ENCODE measurements around the gene XYLT1. TPM values are rescaled to one million over a fixed set of nuclear protein-coding genes. Genes with fewer than 3 reads are reported as not detected.

XYLT1 gene
- total RNA-seq, 1 experiment from 2014 or later = 14.5 TPM

DNA sequence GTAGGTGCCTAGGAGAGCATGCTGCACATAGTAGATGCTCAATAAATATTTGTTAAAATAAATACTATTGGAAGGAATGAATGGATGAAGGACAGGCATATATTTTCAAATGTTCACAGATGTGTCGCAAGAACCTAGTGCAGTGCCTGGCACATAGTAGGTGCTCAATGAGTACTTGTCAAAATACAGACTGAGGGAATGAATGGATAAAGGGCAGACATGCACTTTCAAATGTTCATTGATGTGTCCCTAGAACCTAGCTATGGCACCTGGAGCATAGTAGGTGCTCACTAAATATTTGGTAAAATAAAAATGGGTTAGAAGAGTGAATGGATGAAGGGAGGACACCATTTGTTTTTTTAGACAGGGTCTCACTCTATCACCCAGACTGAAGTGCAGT, 26.1 kb downstream of the XYLT1 start:
- no peak overlapping the region for H4K8ac ChIP-seq (replicated peaks; ENCODE audit: insufficient read length, low read depth, low read length)
- TF ChIP-seq, protein P1, sequence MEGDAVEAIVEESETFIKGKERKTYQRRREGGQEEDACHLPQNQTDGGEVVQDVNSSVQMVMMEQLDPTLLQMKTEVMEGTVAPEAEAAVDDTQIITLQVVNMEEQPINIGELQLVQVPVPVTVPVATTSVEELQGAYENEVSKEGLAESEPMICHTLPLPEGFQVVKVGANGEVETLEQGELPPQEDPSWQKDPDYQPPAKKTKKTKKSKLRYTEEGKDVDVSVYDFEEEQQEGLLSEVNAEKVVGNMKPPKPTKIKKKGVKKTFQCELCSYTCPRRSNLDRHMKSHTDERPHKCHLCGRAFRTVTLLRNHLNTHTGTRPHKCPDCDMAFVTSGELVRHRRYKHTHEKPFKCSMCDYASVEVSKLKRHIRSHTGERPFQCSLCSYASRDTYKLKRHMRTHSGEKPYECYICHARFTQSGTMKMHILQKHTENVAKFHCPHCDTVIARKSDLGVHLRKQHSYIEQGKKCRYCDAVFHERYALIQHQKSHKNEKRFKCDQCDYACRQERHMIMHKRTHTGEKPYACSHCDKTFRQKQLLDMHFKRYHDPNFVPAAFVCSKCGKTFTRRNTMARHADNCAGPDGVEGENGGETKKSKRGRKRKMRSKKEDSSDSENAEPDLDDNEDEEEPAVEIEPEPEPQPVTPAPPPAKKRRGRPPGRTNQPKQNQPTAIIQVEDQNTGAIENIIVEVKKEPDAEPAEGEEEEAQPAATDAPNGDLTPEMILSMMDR (conservative IDR thresholded peaks at IDR 0.05) = no peak
- Mint-ChIP-seq H3K9me3 (peaks cover 0 to 3% of the 10 kb centered on the region in 2 experiments; a peak in 2 of 5 replicates), H3K4me3 (no peak overlapping the region), H3K36me3 (ENCODE audit: insufficient read depth in 1 of 3, low read depth in 3 of 3) (peaks cover 3 to 17% (median 10%) of the 10 kb centered on the region in 3 experiments; a peak in 6 of 7 replicates), H3K27me3 (ENCODE audit: low read depth) (no peaks in the 10 kb centered on the region), H3K4me1 (peaks cover 20 to 22% of the 10 kb centered on the region in 2 experiments), H3K27ac (no peak overlapping the region; a peak in 1 of 7 replicates)
- no peak overlapping the region for H2BK12ac ChIP-seq (ENCODE audit: insufficient read length, low read depth, low read length)
- no peaks in the 10 kb centered on the region for H3K23me2 ChIP-seq (ENCODE audit: insufficient read length, low read depth, low read length, poor library complexity, severe bottlenecking)
- no peak overlapping the region for H3K56ac ChIP-seq (ENCODE audit: insufficient read length, low read depth, low read length)
- H2AK5ac ChIP-seq (ENCODE audit: insufficient read length, low read length) = no peak overlapping the region
- H3K79me1 ChIP-seq (ENCODE audit: insufficient read depth, low read depth, low read length, poor library complexity, severe bottlenecking) = no peaks in the 10 kb centered on the region
- no peak overlapping the region for H4K5ac ChIP-seq (ENCODE audit: insufficient read length, low read depth, low read length)
- H2AFZ ChIP-seq (ENCODE audit: low read length) = no peak overlapping the region
- no peak overlapping the region for H2BK120ac ChIP-seq (ENCODE audit: low read depth, low read length, poor library complexity, severe bottlenecking)
- H2BK15ac ChIP-seq (ENCODE audit: low read depth, low read length) = no peak overlapping the region
- no peak for DNase-seq
- no peaks in the 10 kb centered on the region for H3K27me3 ChIP-seq (ENCODE audit: insufficient read depth, low read length)
- no peak overlapping the region for H2BK5ac ChIP-seq (ENCODE audit: insufficient read length, low read length)
- H3K4me2 ChIP-seq (ENCODE audit: insufficient read depth, insufficient read length, low read length) = no peak overlapping the region
- no peaks in the 10 kb centered on the region for H4K20me1 ChIP-seq (ENCODE audit: control insufficient read depth, insufficient read depth, insufficient read length)
- H3K9ac ChIP-seq (ENCODE audit: extremely low read depth, insufficient read length, low read length) = no peak overlapping the region
- peaks cover 10% of the 10 kb centered on the region; the same call in 1 of the 2 replicates for H3K4me1 ChIP-seq (ENCODE audit: insufficient read depth, low read length)
- no peaks in the 10 kb centered on the region for H3K79me2 ChIP-seq (ENCODE audit: insufficient read depth, low read length)
- H3K4ac ChIP-seq (ENCODE audit: low read depth, low read length) = no peak overlapping the region
- WGBS (ENCODE audit: extremely low coverage, insufficient read length, low lambda C conversion rate) = no CpG with 5 or more reads among the region's 1 CpG
- H3K14ac ChIP-seq (ENCODE audit: insufficient read depth, low read length) = no peak overlapping the region
- no peak overlapping the region for H3K27ac ChIP-seq (ENCODE audit: insufficient read length, low read depth, low read length)
- no peak overlapping the region for H4K91ac ChIP-seq (ENCODE audit: insufficient read length, low read depth, low read length)
- H3K9me3 ChIP-seq (ENCODE audit: control insufficient read depth, low read depth, low read length) = no peaks in the 10 kb centered on the region
- H3T11ph ChIP-seq (ENCODE audit: low read length) = no peak overlapping the region
- H2BK20ac ChIP-seq (ENCODE audit: low read depth, low read length, poor library complexity, severe bottlenecking) = no peak overlapping the region
- H3K23ac ChIP-seq (ENCODE audit: insufficient read length, low read depth, low read length) = no peak overlapping the region
- no peak overlapping the region for H3K18ac ChIP-seq (ENCODE audit: insufficient read length, low read depth, low read length)

Measured in H9 (cell line).